A549 treated with DMSO at 1 μM for 4 hours (cell line): ENCODE results near the gene BMP5. TPM values are rescaled to one million over a fixed set of nuclear protein-coding genes. Genes with fewer than 3 reads are reported as not detected.

Experiments used
- total RNA-seq: library from RNA; stranded (reverse); fragments of 200-300 nt; extraction: Qiagen RNA extraction; gene quantifications from 5 replicates; pipeline ENCODE4 v1.2.3, GENCODE V29; 2022; ENCODE audit warnings: low read depth

BMP5 gene
- 0.03 to 0.05 TPM in 2 of 5 replicates, not detected in the others for total RNA-seq

GRCh38 chr6:55875400-55875799 lies at the start of gene BMP5:
Gene BMP5 (minus strand): TSS chr6:55875590. CDS start chr6:55874865, 725 bp downstream.

